Erythroblast (primary cell): ENCODE data around the gene POP4.

Source experiments
- GATA1 ChIP-seq: IDR thresholded peaks from 2 replicates; pipeline ENCODE4 v1.6.1; 2011; ENCODE audit warnings: low read depth, mild to moderate bottlenecking, control low read depth, low read length, moderate library complexity
- POLR2A ChIP-seq: IDR thresholded peaks from 2 replicates; pipeline ENCODE4 v1.6.1; 2011; ENCODE audit warnings: mild to moderate bottlenecking, low read length

- TF ChIP-seq POLR2A (no peak), GATA1 (no peak)
Measured at GRCh38 chr19:29559743-29560142, 46.3 kb upstream of the POP4 start.
